Ureter (tissue), 1 donor: Measurements from ENCODE around the gene KCNH6. TPM values are rescaled to one million over a fixed set of nuclear protein-coding genes. Genes with fewer than 3 reads are reported as not detected.

Source experiments
- DNase-seq: peaks from one replicate; pipeline ENCODE4 v3.0.0-alpha.2; 2020; ENCODE audit warnings: low spot score
- total RNA-seq: library from RNA; stranded (reverse); gene quantifications from one replicate; pipeline ENCODE4 v1.2.4, GENCODE V29; 2023
- donor health status: DM: yes; HTN: yes; CAD: no.

The KCNH6 gene
- total RNA-seq, 1 donor from 2014 or later: not detected

- DNase-seq: no peak
Observed at GRCh38 chr17:63506627-63507026, 16.5 kb upstream of the KCNH6 start.

DNA sequence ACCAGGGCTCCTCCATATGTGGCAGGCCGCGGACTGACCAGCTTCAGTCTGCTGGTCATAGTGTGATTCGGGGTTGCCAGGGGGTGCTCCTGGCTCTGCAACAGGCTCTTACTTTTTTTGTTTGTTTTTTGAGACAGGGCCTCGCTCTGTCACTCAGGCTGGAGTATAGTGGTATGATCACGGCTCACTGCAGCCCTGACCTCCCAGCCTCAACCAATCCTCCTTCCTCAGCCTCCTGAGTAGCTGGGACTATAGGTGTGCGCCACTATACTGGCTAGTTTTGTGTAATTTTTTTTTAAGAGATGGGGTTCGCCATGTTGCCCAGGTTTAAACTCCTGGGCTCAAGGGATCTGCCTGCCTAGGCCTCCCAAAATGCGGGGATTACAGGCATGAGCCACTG lies 11.8 kb upstream of the KCNH6 start:
- no peak for DNase-seq

GRCh38 chr17:63512388-63512787 lies 10.8 kb upstream of the KCNH6 start:
- no peak for DNase-seq

DNA sequence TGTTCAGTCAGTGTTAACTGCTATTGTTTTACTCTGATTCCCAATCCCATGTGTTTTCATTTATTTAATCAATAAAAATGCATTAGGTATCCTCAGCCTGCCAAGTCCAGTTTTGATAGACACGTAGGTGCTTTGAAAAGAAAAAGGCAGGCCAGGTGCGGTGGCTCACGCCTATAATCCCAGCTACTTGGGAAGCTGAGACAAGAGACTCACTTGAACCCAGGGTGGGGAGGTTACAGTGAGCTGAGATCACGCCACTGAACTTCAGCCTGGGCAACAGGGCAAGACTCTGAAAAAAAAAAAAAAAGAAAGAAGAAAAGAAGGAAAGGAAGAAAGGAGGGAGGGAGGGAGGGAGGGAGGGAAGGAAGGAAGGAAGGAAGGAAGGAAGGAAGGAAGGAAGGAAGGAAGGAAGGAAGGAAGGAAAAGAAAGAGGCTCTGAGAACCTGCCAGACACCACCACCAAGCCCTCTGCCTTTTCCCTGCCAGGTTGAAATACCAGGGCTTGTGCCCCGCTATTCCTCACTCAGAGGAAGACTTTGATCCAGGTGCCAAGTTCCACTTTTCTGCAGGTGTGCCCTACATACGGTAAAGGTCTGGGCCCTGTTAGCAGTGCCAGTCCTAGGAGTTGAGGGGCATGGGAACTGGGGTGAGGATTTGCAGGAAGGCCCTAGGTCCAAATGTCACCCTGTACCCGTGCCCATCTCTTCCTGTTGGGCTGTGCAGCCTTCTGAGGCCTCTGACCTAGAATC lies 10.1 kb upstream of the KCNH6 start:
- no peak for DNase-seq

GRCh38 chr17:63514477-63514876 lies 8.7 kb upstream of the KCNH6 start:
- no peak for DNase-seq

GRCh38 chr17:63514974-63515373 lies 8.2 kb upstream of the KCNH6 start:
- no peak for DNase-seq

- no peak for DNase-seq
Observed at GRCh38 chr17:63515426-63515825, 7.7 kb upstream of the KCNH6 start.

DNA sequence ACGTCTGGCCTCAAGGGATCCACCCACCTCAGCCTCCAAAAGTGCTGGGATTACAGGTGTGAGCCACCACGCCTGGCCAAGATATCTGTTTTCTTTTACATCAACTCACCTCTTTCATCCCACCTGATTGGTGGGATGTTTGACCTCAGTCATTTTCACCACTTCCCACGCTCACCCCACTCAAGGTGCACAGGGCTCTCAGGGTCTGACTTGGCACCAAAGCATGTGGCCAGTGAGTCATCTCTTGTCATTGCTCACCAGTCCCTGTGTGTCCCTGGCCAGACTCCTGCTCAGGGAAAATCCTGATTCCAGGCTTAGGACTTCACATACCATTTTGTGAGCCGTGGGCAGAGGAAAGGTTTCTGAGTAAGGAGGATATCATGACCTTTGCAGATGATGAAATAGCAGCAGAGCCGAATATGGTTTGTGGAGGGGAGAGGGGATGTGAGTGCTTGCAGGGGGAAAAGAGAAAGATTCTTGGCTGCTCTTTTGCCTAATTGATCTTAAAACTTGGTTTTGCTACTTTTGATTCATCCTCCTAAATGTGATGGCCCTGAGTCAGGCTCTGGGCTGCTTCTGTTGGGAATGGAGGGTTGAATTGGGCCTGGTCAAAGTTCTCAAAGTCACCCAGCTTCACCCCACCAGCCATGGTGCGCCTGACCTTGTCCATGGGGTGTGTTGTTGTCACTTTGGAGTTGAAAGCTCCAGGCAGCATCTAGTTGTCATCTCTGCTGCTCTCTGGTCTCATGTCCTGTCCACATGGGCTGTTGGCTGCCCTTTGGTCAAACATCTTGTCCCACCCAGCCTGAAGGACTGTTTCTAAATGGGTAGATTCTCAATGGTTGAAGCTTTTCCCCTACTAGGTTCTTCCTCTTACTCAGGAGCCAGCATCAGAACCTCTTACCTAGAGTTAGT lies 6.0 kb upstream of the KCNH6 start:
- DNase-seq: no peak

GRCh38 chr17:63517825-63518534 lies 5.2 kb upstream of the KCNH6 start:
- no peak for DNase-seq

- DNase-seq: no peak
Observed at GRCh38 chr17:63519116-63519881, 3.9 kb upstream of the KCNH6 start.

DNA sequence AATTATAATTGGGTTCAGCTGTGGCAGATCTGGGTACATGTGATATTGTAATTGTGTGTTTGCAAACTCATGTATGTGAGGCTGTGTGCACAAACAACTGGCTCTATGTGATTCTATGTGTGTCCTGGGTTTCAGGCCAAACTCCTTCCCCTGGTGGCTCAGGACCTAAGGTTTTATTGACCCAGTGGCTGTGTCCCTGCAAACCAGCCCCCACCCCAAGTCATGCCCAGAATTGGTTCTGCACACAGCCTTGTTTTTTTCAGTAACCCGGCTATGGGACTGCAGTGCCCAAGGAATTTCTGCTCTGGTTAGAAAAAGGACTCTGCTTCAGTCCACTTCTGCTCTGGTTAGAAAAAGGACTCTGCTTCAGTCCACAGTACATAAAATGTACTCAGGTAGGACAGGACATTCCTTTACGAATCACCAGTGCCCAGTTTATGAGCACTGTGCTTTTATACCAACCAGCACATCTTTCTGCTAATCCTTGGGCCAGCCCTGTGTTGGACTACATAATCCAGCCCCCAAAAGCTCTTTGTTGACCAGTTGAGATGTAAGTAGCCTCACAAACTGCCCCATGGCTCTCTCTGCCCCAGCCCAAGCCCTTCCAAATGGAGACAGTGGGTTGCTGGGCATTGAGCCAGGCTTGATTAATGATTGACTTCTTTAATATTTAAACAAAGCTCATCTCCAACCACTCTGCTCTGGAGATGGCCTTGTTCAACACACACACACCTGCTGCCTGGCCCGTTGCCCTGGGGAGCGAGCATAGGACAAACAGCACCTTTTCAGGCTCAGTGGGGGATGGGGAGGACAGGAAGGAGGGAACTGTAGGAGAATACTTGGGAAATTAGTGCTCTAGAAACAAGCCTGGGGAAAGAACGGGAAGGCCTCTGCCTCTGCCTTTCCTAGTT lies 2.9 kb upstream of the KCNH6 start:
- DNase-seq: no peak

- DNase-seq: no peak
Observed at GRCh38 chr17:63524051-63524450, 893 bp downstream of the KCNH6 start.

GRCh38 chr17:63525190-63525946 lies 2.2 kb downstream of the KCNH6 start:
- no peak for DNase-seq

- DNase-seq: no peak
Observed at GRCh38 chr17:63526861-63527260, 3.7 kb downstream of the KCNH6 start.

DNA sequence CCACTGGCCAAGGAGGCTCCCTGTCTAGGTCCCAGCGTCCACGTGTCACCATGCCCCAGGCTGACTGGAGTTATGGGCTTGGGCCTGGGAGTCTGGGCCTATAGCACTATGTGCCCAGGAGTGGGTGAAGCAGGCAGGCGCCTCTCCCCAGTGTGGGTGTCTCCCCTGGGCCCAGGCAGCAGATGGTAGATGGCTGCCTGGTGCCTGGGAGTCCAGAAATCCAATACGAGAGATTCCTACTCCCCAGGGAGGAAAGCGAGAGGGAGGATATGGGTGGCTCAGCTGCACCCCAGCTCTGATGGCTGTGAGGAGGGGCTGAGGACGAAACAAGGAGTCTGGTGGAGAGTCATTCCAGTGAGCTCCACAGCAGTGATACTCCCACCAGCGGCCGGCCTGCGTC lies 5.0 kb downstream of the KCNH6 start:
- no peak for DNase-seq

DNA sequence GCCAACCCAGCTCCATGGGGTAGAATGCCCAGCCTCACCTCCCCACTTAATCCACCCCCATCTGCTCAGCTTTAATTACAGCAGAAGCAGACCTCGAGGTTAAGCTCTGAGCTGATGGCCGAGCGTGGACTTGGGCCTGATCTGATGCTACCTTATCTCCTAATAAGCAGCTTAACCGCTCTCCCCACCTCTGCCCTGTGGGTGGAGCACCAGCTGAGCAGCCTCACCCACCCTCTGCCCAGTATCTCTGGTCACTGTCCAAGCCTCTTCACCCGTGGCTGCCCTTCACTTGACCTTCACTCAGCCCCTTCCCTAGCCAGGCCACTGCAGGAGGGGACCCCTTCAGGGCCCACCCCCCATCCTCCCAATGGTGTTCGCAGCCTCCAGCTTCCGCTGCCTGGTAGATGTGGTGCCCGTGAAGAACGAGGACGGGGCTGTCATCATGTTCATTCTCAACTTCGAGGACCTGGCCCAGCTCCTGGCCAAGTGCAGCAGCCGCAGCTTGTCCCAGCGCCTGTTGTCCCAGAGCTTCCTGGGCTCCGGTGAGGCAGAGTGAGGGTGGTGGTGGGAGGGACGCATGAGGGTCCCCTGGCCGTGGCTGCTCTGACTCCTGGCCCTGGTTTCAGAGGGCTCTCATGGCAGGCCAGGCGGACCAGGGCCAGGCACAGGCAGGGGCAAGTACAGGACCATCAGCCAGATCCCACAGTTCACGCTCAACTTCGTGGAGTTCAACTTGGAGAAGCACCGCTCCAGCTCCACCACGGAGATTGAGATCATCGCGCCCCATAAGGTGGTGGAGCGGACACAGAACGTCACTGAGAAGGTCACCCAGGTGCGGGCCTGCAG lies 6.8 kb downstream of the KCNH6 start:
- no peak for DNase-seq

DNA sequence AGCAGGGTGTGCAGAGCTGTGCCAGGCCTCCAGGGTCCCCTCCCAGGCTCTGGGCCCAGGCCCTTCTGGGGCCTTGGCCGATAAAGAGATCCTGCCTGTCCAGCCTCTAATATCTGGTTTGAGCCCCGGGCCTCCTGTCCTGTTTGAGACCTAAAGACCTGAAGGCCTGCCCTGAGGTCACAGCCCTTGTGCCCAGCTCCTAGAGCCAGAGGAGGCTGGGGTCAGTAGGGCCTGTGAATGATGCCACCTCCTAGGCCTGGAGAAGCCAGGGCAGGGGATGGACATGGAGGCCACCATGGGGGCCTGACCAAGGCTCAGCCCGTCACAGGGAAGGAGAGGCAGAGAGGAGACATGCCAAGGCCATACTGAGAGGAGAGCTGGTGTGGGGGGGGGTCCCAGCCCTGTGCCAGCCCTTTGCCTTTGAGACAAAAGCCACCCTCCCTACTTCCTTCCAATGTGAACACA lies 7.4 kb downstream of the KCNH6 start:
- no peak for DNase-seq
